ENCODE data around the gene PIK3C2G.

DNA sequence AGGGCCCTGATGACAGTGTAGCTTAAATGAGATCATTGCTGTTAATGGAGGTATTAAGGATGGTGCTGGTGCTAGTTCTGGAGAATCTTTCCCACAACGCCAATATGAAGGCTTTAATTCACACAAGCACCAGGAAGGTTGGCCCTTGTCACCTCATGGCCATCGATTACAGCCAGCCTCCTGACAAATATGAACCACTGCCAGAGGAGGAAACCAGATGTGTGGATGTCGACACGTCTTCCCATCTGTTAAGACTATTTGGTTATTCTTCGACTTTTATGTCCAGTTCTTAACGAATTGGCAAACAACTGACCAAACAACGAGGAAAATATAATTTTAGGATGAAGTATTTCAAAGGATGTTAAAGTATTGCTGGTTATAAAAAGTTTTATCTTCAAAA, 79.5 kb downstream of the PIK3C2G start:
- no peak for TF ChIP-seq CTCF (conservative IDR thresholded peaks at IDR 0.05; ENCODE audit: low read length)
- no peak for TF ChIP-seq EZH2phosphoT487 (IDR thresholded peaks at IDR 0.05; ENCODE audit: borderline replicate concordance)

All from Loucy (cell line).